D341Med (cell line): ENCODE results near the gene ESPNL.

Experiments used
- DNase-seq: peaks from one replicate; pipeline ENCODE4 v3.0.0; 2012; ENCODE audit warnings: low spot score

ESPNL gene

DNA sequence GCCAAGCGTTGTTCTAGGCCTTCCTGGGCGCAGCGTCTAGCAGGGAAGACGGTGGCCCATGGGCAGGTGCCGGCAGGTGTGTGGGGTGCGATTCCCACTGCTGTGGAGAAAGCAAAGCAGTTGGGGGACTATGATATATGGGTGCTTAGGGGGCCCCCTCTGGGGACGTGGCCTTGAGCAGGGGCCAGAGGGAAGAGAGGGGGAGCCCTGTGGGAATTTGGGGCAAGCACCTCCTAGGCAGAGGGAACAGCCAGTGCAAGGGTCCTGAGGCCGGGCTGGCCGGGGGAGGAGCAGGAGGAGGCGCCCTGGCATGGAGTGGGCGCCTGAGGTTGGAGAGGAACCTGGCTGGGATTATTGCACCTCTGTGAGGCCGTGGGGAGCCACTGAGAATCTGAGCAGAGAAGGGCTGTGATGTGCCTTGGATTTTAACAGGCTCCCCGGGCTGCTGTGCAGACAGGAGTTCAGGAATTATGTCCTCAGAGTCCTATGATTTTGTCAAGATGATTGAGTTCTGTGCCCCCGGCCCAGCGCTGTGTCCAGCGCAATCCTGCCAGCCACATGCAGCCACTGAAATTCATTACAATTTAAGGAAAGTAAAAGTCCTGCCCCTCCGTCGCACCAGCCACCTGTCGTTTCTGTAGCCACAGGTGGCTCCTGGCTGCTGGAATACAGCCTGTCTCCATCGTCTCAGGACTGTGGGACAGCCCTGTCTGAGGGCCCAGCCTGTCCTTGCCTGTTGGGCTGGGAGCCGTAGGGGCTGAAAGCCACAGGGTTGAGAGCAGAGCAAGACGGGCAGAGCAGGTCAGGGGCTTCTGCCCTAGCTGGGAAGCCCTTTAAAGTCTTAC lies 29.2 kb downstream of the ESPNL start:
- no peak for DNase-seq

DNA sequence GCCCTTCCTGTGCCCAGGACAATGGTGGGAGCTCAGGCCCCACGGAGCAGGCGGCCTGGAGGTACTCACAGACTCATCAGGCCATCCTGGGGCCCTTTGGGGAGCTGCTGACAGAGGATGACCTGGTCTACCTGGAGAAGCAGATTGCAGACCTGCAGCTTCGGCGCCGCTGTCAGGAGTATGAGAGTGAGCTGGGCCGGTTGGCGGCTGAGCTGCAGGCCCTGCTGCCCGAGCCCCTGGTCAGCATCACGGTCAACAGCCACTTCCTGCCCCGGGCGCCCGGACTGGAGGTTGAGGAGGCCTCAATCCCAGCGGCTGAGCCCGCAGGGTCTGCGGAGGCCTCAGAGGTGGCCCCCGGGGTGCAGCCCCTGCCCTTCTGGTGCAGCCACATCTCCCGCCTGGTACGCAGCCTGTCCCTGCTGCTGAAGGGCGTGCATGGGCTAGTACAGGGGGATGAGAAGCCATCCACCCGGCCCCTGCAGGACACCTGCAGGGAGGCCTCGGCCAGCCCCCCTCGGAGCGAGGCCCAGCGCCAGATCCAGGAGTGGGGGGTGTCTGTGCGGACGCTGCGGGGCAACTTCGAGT lies 30.1 kb downstream of the ESPNL start:
- DNase-seq: no peak

GRCh38 chr2:238130696-238131628 lies 30.8 kb downstream of the ESPNL start:
- DNase-seq: no peak

DNA sequence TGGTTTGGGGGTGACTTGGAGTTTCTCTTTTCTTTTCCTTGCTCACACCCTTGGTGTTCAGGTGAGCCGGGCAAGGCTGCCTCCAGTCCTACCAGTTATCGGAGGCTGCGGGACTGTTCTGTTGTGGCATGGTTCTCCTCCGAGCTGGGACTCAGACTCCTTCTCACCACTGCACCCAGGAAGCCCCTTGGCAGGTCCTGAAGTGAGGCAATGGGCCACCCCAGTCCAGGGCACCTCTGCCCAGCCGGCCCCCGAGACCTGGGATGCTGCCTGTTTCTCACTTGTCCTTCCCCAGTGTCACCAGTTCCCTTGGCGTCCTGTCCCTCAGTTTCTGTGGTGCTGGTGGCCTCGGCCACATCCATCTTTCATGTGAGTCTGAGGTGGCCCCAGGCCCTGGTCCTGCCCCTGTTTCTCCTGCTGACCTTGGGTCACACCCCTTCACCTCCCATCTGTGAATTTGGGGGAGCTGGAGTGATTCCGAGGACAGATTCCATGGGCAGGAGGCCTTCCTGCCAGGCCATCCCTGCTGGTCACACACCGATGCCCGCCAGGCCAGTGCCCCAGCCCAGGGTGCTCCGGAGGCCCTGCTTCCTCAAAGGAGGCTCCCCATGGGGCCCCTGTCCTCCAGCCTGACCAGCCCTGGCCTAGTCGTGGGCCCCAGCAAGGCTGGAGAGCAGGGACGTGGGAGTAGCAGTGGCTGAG lies 31.8 kb downstream of the ESPNL start:
- DNase-seq: no peak

- DNase-seq: no peak
Observed at GRCh38 chr2:238132463-238133450, 32.6 kb downstream of the ESPNL start.

GRCh38 chr2:238133499-238134392 lies 33.6 kb downstream of the ESPNL start:
- DNase-seq: no peak

DNA sequence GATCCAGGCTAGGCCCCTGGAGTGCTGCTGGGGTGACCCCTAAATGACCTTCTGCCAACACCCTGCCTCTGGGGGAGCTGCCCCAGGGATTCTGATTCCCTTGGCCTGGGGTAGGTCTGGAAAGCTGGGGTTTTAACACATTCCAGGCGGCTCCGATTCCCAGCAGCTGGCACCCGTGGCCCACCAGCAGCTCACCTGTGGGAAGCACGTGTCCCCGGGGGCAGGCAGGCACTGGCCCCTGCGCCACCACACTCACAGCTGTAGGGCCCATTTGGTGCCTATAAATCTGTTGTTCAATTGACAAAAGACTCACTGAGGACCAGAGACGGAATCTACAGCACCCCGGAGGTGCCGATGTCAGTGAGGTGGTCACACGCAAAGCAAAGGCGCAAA lies 34.2 kb downstream of the ESPNL start:
- no peak for DNase-seq

- DNase-seq: no peak
Observed at GRCh38 chr2:238135601-238136150, 35.5 kb downstream of the ESPNL start.

DNA sequence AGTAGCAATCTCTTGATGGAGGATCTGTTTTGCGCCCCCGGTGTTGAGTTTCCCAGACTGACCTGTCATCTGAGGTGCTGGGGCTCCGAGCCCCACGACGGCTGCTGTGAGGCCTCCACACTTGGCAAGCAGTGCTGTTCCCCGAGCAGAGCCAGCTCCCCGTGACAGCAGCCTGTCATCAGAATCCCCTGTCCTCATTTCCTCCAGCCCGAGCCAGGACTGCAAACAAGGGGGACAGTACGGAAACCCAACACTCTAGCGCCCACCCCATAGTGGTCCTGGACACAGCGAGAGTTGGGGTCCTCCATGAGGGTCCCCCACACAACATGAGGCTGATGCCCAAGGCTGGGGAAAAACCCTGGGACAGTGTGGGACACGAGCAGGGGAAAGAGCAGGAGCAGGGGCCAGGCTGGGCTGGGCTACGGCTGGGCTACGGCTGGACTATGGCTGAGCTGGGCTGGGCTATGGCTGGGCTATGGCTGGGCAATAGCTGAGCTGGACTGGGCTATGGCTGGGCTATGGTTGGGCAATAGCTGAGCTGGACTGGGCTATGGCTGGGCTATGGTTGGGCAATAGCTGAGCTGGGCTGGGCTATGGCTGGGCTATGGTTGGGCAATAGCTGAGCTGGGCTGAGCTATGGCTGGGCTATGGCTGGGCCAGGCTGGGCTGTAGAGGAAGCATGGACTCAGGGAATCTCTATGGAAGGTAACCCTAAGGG lies 36.8 kb downstream of the ESPNL start:
- no peak for DNase-seq

GRCh38 chr2:238137885-238138284 lies 37.7 kb downstream of the ESPNL start:
- DNase-seq: no peak

DNA sequence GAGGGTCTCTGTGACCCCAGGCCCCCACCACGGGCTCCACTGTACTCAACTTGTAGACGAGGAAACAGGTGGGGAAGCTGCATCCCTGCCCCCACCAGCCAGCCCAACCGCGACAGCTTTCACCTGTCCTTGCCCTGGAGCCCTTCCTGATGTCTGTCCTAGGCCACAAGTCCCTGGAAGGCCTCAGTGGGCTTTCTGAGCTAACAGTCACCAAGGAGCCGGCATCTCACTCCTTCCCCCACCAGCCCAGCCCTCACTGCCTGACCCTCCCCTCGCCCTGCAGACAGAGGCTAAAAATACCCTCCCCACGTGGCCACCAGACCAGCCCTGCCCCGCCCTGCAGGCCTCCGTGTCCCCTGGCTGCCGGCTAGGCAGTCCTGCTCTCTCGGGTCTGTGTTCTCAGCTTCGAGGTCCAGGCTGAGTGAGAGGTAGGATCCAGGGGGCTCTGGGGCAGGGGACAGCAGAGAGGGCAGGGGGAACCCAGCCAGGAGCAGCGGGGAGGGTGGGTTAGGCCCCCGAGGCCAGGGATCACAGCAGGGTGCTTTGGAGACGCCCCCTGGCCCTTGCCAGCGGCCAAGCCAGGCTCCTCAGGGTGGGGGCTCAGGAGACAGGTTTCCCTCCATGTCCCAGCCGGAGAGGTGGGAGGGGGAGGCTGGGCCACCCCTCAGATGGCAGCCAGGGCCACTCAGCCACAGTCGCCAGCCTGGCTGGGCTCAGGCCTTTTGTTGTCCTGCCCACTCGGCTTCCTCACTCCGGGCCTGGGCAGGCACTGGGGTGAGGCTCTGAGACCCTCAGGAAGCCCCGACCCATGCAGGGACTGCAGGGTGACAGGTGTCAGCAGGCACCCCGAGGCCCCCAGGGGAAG lies 38.4 kb downstream of the ESPNL start, which contains the start of gene KLHL30:
Gene KLHL30 (plus strand): TSS at position 338 of the 865 bp plus-strand sequence. CDS start 2,087 bp downstream, outside the sequence.
- DNase-seq: no peak

DNA sequence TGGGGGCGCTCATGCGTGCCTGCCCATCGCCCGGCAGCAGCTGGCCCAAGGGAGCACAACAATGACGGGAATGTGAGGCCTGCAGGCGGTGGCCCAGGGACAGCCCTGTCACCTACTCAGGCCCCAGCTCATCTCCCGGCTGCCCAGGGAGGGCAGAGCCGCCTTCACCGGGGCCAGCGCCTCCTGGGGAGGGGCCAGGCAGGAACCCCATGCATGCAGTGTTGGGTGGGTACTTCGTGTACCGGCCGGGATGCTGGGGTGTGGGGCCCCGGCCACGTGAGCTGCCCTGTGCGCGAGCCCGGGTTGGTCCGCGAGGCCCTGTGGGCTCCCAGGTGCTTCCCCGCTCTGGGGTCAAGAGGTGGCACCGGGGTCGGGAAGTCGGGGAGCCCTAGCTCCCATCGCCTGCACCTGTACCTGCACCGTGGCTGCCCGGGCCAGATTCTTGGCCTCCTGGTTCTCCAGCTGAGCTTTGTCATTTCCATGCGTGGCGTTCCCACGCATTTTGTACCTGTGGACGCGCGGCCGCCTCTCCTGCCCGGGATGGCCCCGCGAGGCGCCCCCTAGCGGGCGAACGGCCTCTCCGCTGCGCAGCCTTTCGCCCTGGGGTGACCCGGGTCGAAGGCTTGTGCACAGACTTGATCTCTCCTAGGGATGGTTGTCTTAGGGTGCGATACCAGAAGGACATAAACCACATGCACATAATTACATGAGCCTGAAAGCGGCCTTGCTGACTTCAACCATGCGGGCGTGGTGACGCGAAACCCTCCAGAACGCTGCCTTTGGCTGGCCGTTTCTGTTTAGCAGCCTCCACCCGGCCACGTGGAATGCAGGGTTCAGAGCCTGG lies 39.3 kb downstream of the ESPNL start:
- DNase-seq: no peak

DNA sequence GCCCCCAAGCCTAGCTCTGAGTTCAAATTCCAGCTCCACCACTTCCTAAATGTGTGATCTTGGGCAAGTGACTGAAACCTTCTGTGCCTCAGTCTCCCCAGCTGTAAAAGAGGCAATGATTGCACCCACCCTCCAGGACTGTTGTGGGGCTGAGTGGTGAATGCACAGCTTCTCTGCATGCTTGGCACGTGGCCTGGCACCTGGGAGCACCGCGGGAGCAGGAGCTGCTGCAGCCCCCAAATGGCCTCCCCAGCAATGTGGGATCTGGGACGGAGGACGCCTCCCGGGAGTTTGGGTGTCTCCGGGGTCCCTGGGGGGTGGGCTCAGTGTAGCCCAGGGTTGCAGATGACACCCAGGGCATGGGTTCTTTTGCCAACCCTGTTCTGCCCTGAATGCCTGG lies 39.9 kb downstream of the ESPNL start:
- DNase-seq: no peak

GRCh38 chr2:238140721-238141540 lies 40.8 kb downstream of the ESPNL start:
- DNase-seq: no peak

GRCh38 chr2:238141541-238142318 lies 41.6 kb downstream of the ESPNL start:
- no peak for DNase-seq
